ENCODE measurements around the gene TMEM212.

GRCh38 chr3:171802590-171802956 lies 40.6 kb upstream of the TMEM212 start:
- TF ChIP-seq REST (IDR thresholded peaks at IDR 0.05; ENCODE audit: insufficient replicate concordance, low read depth) (no peak), CTCF (IDR thresholded peaks at IDR 0.05; ENCODE audit: insufficient read depth, low read length) (no peak), GABPA (IDR thresholded peaks at IDR 0.05; ENCODE audit: low read depth) (no peak), POLR2AphosphoS5 (IDR thresholded peaks at IDR 0.05; ENCODE audit: low read depth) (no peak), SPI1 (IDR thresholded peaks at IDR 0.05; ENCODE audit: borderline replicate concordance, low read depth) (no peak)
